HG03520 (cell line): ENCODE data around the gene RGN.
"Not testable (repeated sequence)": the region's sequence is repeated elsewhere in the genome, so short reads cannot be mapped to it uniquely, and the experiment has no call there.

Source experiments
- ATAC-seq: cut with Tn5 transposase; IDR thresholded peaks from one replicate; pipeline ENCODE4 v1.9.1; 2021; ENCODE audit warnings: mild to moderate bottlenecking, moderate library complexity; ENCODE audit not compliant: unreplicated experiment

The RGN gene

DNA sequence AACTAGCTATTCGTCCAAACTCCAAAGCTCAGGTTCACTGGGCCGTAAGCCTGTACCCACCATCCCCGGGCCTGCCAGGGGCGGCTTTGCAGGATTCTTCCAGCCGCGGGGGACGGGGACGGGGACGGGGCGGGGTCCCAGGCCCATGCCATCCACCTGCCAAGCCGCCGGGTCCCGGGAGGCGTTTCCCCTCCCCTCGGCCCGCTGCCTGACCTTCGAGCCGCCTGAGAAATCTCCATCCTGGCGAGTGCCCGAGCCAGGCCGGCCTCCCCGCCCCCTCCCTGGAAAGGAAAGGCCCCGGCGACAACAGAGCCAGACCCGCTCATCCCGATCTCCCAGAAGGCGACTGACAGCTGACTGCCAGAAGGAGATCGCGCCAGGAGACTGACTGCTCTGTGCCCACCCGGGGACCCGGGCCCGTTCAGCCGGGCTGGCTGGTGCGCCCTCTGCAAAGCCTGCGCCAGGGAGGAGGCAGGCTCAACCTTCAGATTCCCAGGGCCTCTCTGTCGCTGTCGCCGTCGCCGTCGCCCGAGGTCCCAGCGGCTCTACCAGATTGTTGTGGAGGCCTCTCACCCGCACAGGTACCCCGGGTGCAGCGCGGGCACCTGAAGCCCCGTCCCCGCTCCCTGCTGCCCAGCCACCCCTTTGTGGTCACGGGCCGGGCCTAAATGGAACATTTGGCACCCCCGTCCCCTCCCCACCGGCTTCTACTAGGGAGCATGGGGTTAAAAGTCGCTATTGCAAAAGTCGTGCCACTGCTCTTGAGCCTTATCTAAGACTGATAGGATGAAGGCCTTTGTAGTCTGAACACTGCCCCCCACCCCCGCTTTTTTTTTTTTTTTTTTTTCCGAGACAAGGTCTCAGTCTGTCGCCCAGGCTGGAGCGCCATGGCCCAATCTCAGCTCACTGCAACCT, at the start of gene RGN:
TSS of gene RGN (plus strand) at position 315 of the 915 bp plus-strand sequence. CDS start 2,702 bp downstream, outside the sequence.
- no peak for ATAC-seq

DNA sequence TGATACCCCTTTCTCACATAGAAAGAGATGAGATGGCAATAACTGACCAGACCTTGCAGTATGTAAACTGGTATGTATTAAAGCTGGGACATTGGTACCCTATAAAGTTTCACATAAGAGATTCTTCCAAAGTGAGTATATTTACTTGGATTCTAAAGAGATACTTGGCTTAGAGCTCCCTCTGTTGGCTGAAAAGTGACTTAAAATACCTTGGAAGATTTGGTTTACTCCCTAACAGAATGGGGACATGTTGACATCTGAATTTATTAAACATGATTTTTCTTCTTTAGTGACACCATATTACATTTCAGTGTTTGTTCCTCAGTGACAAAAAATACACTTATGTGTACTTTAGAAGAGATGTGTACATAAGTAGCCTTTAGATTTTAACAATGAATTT, 47.9 kb upstream of the RGN start:
- ATAC-seq = no peak

GRCh38 chrX:47047989-47048388, 30.3 kb upstream of the RGN start:
- ATAC-seq = no peak

DNA sequence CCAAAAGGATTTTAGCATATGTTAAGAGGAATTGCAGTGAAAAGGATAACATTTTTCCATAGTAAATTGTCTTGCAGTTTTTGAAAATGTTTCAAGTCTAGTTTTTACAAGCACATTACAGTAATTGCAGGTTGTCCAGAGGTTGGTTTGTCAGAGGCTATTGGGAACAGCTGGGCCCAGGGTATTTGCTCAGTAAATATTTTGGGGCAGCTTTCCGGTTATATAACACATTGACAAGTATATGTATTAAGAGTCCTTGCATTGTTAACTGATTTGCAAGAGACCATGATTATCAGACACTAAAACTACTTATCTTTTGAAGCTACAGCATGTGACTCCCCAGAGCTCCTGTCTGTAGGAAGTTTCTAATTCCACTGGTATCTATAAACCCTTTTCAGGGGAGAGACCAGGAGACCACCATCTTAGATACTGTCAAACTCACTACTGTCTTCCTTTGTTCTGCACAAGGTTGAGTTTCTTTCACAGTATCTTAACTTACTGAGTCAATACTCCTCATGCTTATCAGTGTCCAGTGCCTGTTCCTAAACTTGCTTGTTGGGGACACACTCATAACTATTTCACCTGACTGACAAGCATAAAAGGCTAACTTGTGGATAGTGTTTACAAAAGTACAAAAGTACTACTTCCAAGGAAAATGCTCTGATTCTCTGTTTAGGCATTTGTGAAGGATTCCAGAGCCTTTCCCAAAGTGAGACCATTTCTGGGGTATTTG, 18.9 kb upstream of the RGN start:
- ATAC-seq = no peak

- no peak for ATAC-seq
These were observed 17.5 kb upstream of the RGN start for GRCh38 chrX:47060708-47061107.

- no peak for ATAC-seq
These were observed 16.9 kb upstream of the RGN start for GRCh38 chrX:47061238-47061919.

DNA sequence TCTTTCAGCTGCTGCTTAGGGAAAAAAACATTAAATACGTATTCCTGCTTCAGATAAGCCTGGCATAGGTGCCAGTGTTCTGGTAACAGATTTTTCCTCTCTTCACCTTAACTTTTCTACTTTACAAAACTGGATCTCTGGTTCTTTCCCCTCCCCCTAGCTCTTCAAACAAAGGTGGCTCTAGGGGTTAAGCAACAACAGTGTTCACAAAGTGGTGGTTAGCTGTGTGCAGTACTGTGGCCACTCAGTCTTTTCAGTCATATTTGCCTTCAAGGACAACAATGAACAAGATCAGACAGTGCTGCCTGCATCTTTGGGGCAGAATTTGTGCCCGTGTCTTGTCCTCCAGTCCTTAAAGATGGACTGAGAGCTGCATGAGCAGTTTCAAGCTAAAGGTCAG, 15.1 kb upstream of the RGN start:
- ATAC-seq = no peak

- ATAC-seq = no peak
These were observed 10.0 kb upstream of the RGN start for GRCh38 chrX:47068214-47068613.

DNA sequence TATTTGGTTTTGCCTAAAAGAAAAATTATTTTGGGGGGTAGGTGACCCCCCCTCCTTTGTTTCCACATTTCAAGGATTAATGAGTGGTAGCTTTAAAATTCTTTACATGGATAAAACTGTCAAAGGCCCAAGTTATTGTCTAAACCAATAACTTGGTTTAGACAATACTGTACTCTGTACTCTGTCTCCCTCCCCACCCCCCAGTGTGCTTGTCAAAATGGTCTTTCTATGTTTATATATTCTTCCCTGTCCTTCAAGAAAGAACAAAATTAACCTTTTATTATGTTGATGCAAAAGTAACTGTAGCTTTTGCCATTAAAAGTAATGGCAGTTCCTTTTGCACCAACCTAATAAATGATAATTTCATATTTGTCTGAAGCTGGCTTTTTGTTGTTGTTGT, 9.5 kb upstream of the RGN start:
- ATAC-seq = no peak

GRCh38 chrX:47080215-47080914, 2.1 kb downstream of the RGN start:
- no peak for ATAC-seq

GRCh38 chrX:47080915-47081236, 2.6 kb downstream of the RGN start:
- ATAC-seq = no peak

- no peak for ATAC-seq
These were observed 13.0 kb downstream of the RGN start for GRCh38 chrX:47091149-47091775.

GRCh38 chrX:47093248-47093647, 15.0 kb downstream of the RGN start:
- ATAC-seq = no peak

DNA sequence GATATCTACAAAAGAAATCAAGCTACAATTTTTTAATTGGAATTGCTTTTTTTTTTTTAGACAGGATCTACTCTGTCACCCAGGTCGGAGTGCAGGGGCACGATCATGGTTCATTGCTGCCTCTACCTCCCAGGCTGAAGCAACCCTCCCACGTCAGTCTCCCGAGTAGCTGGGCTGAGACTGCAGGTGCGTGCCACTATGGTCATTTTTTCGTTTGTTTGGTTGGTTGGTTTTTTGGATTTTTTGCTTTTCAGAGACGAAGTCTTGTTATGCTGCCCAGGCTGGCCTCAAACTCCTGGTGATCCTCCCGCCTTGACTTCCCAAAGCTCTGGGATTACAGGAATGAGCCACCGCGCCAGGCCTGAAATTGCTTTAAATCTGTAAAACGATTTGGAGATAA, 15.6 kb downstream of the RGN start:
- no peak for ATAC-seq

DNA sequence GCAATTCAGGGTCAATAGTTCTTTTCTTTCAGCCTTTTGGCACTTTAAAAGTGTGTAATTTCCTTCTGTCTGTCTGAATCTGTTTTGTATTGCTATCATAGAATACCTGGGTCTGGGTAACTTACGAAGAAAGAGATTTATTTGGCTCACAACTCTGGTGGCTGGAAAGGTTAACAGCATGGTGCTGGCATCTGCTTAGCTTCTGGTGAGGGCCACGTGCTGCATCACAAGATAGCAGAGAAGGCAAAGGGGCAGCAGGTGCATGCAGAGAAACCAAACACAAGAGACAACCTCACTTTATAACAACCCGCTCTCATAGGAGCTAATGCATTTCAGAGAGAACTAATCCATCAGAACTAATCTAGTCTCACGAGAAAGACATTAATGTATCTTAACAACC, 18.8 kb downstream of the RGN start:
- ATAC-seq = no peak

GRCh38 chrX:47098338-47099094, 20.3 kb downstream of the RGN start:
- ATAC-seq = no peak

GRCh38 chrX:47101206-47101605, 23.0 kb downstream of the RGN start:
- ATAC-seq = no peak

DNA sequence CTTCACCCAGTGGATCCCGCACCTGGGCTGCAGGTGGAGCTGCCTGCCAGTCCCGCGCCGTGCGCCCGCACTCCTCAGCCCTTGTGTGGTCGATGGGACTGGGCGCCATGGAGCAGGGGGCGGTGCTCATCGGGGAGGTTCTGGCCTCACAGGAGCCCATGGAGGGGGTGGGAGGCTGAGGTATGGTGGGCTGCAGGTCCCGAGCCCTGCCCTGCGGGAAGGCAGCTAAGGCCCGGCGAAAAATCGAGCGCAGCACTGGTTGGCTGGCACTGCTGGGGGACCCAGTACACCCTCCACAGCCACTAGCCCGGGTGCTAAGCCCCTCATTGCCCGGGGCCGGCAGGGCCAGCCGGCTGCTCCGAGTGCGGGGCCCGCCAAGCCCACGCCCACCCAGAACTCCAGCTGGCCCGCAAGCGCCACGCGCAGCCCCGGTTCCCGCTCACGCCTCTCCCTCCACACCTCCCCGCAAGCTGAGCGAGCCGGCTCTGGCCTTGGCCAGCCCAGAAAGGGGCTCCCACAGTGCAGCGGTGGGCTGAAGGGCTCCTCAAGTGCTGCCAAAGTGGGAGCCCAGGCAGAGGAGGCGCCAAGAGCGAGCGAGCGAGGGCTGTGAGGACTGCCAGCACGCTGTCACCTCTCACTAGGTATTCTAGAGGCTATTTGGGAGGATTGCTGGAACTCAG, 32.8 kb downstream of the RGN start:
- not testable (repeated sequence) for ATAC-seq

- no peak for ATAC-seq
These were observed 34.2 kb downstream of the RGN start for GRCh38 chrX:47112316-47112954.
